Central memory CD8-positive, alpha-beta T cell (primary cell): ENCODE data around the gene ZNF280B.
"Not testable (repeated sequence)": the region's sequence is repeated elsewhere in the genome, so short reads cannot be mapped to it uniquely, and the experiment has no call there.

Experiments used
- ATAC-seq: fragments of 150-1000 bp; cut with Tn5 transposase; replicated peaks from 2 replicates; pipeline ENCODE4 v1.10.0; 2022; ENCODE audit warnings: mild to moderate bottlenecking, moderate FRiP score, moderate number of reproducible peaks; ENCODE audit not compliant: poor library complexity, severe bottlenecking; ENCODE audit errors: extremely low read depth
- DNase-seq, 2 donors: peaks; one replicate each; pipeline ENCODE4 v3.0.0; 2021; ENCODE audit warnings: low spot score in 2 of 2
- H3K27ac Mint-ChIP-seq: one replicate; pipeline ENCODE4 v1.8.0; 2022; ENCODE audit warnings: low read depth, mild to moderate bottlenecking, moderate library complexity, mixed read lengths
- H3K27me3 Mint-ChIP-seq: one replicate; pipeline ENCODE4 v1.8.0; 2022; ENCODE audit warnings: mixed read lengths
- H3K36me3 Mint-ChIP-seq: one replicate; pipeline ENCODE4 v1.8.0; 2022; ENCODE audit warnings: mild to moderate bottlenecking, moderate library complexity, mixed read lengths; ENCODE audit not compliant: insufficient read depth
- H3K4me1 Mint-ChIP-seq: one replicate; pipeline ENCODE4 v1.8.0; 2022; ENCODE audit warnings: mixed read lengths
- H3K4me3 Mint-ChIP-seq: one replicate; pipeline ENCODE4 v1.8.0; 2022; ENCODE audit warnings: mild to moderate bottlenecking, moderate library complexity, mixed read lengths
- H3K9me3 Mint-ChIP-seq: one replicate; pipeline ENCODE4 v1.8.0; 2022; ENCODE audit warnings: mixed read lengths

Gene ZNF280B

GRCh38 chr22:22531770-22532546, 23.4 kb upstream of the ZNF280B start:
- no peaks in the 10 kb centered on the region for H3K9me3 Mint-ChIP-seq
- DNase-seq (no peak), ATAC-seq (no peak)
- no peak overlapping the region for H3K4me3 Mint-ChIP-seq
- peaks cover 23% of the 10 kb centered on the region for H3K27me3 Mint-ChIP-seq
- no peaks in the 10 kb centered on the region for H3K36me3 Mint-ChIP-seq
- H3K4me1 Mint-ChIP-seq, result no peaks in the 10 kb centered on the region
- no peak overlapping the region for H3K27ac Mint-ChIP-seq

GRCh38 chr22:22528780-22529179, 20.2 kb upstream of the ZNF280B start:
- DNase-seq (no peak), ATAC-seq (no peak)
- Mint-ChIP-seq H3K9me3 (no peaks in the 10 kb centered on the region), H3K36me3 (no peaks in the 10 kb centered on the region), H3K4me1 (no peaks in the 10 kb centered on the region), H3K4me3 (no peak overlapping the region), H3K27ac (no peak overlapping the region), H3K27me3 (peaks cover 24% of the 10 kb centered on the region)

- no peak overlapping the region for H3K4me3 Mint-ChIP-seq
- H3K27me3 Mint-ChIP-seq, result peaks cover 34% of the 10 kb centered on the region
- H3K36me3 Mint-ChIP-seq, result no peaks in the 10 kb centered on the region
- H3K4me1 Mint-ChIP-seq, result no peaks in the 10 kb centered on the region
- H3K9me3 Mint-ChIP-seq, result no peaks in the 10 kb centered on the region
- no peak for DNase-seq
- H3K27ac Mint-ChIP-seq, result no peak overlapping the region
- ATAC-seq, result no peak
These were observed 18.8 kb upstream of the ZNF280B start for GRCh38 chr22:22527312-22527711.

DNA sequence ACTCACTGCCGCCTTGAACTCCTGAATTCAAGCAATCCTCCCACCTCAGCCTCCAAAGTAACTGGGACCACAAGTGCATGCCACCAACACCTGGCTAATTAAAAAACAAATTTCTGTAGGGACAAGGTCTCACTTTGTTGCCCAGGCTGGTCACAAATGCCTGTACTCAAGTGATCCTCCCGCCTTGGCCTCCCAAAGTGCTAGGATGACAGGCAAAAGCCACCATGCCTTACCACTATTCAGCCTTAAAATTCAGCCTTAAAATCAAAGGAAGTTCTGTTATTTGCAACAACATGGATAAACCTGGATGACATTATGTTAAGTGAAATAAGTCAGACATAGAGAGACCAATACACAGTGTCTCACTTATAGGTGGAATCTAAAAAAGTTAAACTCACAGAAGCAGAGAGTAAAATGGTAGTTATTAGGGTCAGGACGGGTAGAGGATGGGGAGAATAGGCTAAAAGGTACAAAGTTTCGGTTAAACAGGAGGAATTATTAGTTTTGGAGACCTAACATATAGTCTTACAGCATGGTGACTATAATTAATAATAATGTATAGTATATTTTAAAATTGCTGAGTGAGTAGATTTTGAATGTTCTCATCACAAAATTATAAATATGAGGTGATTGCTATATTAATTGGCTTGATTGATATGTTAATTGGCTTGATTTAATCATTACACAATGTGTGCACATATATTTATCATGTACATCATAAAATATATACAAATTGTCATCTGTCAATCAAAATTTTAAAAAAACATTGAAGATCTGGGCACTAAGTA, 17.8 kb upstream of the ZNF280B start:
- ATAC-seq, result no peak
- Mint-ChIP-seq H3K4me1 (no peaks in the 10 kb centered on the region), H3K9me3 (no peaks in the 10 kb centered on the region), H3K27me3 (peaks cover 43% of the 10 kb centered on the region), H3K27ac (no peak overlapping the region), H3K4me3 (no peak overlapping the region), H3K36me3 (no peaks in the 10 kb centered on the region)
- no peak for DNase-seq

- Mint-ChIP-seq H3K9me3 (no peaks in the 10 kb centered on the region), H3K36me3 (no peaks in the 10 kb centered on the region), H3K4me1 (no peaks in the 10 kb centered on the region), H3K4me3 (no peak overlapping the region), H3K27me3 (peaks cover 57% of the 10 kb centered on the region), H3K27ac (no peak overlapping the region)
- ATAC-seq (no peak), DNase-seq (no peak)
These were observed 15.0 kb upstream of the ZNF280B start for GRCh38 chr22:22523494-22523893.

DNA sequence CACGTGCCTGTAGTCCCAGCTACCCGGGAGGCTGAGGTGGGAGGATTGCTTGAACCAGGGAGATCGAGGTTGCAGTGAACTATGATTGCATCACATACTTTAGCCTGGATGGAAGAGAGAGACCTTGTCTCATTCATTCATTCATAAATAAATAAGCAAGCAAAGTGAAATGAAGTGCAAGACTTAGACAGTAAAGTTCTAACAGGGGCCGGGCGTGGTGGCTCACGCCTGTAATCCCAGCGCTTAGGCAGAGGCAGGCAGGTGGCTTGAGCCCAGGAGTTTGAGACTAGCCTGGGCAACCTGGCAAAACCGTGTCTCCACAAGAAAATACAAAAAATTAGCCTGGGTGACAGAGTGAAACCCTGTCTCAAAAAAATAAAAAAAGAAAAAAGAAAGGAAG, 13.1 kb upstream of the ZNF280B start:
- ATAC-seq (no peak), DNase-seq (no peak)
- Mint-ChIP-seq H3K27ac (no peak overlapping the region), H3K4me3 (no peak overlapping the region), H3K36me3 (no peaks in the 10 kb centered on the region), H3K4me1 (no peaks in the 10 kb centered on the region), H3K9me3 (no peaks in the 10 kb centered on the region), H3K27me3 (peaks cover 65% of the 10 kb centered on the region)

GRCh38 chr22:22520667-22521602, 12.4 kb upstream of the ZNF280B start:
- Mint-ChIP-seq H3K27ac (no peak overlapping the region), H3K27me3 (peaks cover 69% of the 10 kb centered on the region), H3K4me3 (no peak overlapping the region), H3K36me3 (no peaks in the 10 kb centered on the region), H3K4me1 (no peaks in the 10 kb centered on the region), H3K9me3 (no peaks in the 10 kb centered on the region)
- ATAC-seq (no peak), DNase-seq (no peak)

DNA sequence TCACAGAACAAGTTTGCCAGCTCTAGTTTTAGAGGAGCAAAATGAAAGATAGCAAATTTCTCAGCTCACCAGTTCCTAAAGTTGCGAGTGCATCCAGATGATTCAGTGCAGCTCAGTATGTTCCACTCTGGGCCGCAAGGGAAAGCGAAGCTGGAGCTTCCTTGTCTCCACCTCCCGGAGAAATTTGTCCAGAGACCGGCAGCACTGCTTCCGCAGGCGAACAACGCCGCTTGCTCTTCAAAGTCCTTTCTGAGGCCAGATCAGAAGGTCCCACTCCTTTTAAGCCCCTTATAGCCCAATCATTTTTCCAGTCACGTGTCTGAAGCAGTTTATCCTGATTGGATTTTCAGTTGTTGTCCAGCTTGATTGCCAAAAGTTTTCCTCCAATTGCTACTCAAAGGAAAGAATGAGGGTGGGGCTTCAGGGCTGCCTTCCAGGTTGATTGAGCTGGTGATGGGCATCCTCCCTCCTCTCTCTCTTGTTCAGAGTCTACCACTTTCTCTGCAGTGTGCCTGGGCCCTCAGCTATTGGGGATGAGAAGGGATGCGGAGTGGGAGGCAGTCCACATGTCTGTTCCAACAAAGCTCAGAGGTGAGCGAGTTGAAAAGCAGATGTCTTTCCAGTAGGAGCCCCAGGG, 11.6 kb upstream of the ZNF280B start, which contains the start of gene ZNF280A:
Gene ZNF280A, minus strand, starts transcription at position 251 of the 637 bp plus-strand sequence. CDS start 4,640 bp downstream, outside the sequence.
- H3K36me3 Mint-ChIP-seq, result no peaks in the 10 kb centered on the region
- no peak within 1 kb of the TSS for H3K4me3 Mint-ChIP-seq
- peaks cover 69% of the 10 kb centered on the region for H3K27me3 Mint-ChIP-seq
- no peaks in the 10 kb centered on the region for H3K9me3 Mint-ChIP-seq
- DNase-seq (no peak), ATAC-seq (no peak)
- no peaks in the 10 kb centered on the region for H3K4me1 Mint-ChIP-seq
- H3K27ac Mint-ChIP-seq, result no peak within 1 kb of the TSS

DNA sequence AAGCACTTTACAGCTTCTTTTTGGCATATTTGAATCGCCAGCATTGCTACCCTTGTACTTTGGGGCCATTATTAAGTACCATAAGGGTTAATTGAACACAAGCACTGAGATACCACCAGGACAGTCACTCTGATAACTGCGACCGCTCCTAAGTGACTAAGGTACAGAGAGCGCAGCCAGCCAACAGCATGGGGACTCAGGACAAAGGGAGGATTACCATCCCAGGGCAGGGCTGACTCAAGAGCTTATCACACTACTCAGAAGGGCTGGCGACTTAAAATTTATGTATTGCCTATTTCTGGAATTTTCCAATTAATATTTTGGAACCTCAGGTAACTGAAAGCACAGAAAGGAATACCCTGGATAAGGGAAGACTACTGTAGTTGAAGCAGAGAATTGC, 11.0 kb upstream of the ZNF280B start:
- Mint-ChIP-seq H3K4me1 (no peaks in the 10 kb centered on the region), H3K27me3 (peaks cover 69% of the 10 kb centered on the region), H3K27ac (no peak overlapping the region), H3K4me3 (no peak overlapping the region), H3K9me3 (no peaks in the 10 kb centered on the region), H3K36me3 (no peaks in the 10 kb centered on the region)
- no peak for DNase-seq
- ATAC-seq, result no peak

- peaks cover 74% of the 10 kb centered on the region for H3K27me3 Mint-ChIP-seq
These were observed 8.4 kb upstream of the ZNF280B start for GRCh38 chr22:22516992-22517391.

DNA sequence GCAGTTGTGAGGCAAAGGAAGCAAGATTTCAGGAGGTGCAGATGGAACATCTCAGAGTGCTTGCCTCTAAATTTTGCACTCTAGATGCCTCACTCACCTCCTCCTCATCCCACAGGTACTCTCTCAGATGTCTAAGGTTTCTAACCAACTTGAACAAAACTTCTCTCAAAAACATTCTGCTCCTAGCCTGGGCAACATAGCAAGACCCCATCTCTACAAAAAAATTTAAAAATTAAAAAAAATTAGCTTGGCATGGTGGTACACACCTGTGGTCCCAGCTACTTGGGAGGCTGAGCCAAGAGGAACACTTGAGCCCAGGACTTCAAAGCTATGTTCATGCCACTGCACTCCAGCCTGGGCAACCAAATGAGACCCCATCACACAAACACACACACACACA, 7.3 kb upstream of the ZNF280B start:
- ATAC-seq (no peak), DNase-seq (no peak)
- Mint-ChIP-seq H3K27me3 (peaks cover 66% of the 10 kb centered on the region), H3K4me1 (no peaks in the 10 kb centered on the region), H3K27ac (no peak overlapping the region), H3K36me3 (no peaks in the 10 kb centered on the region), H3K4me3 (no peak overlapping the region), H3K9me3 (no peaks in the 10 kb centered on the region)

More at GRCh38 chr22:22516992-22517391, 8.4 kb upstream of the ZNF280B start:
- Mint-ChIP-seq H3K4me3 (no peak overlapping the region), H3K4me1 (no peaks in the 10 kb centered on the region), H3K36me3 (no peaks in the 10 kb centered on the region), H3K9me3 (no peaks in the 10 kb centered on the region), H3K27ac (no peak overlapping the region)
- DNase-seq, result no peak
- no peak for ATAC-seq

DNA sequence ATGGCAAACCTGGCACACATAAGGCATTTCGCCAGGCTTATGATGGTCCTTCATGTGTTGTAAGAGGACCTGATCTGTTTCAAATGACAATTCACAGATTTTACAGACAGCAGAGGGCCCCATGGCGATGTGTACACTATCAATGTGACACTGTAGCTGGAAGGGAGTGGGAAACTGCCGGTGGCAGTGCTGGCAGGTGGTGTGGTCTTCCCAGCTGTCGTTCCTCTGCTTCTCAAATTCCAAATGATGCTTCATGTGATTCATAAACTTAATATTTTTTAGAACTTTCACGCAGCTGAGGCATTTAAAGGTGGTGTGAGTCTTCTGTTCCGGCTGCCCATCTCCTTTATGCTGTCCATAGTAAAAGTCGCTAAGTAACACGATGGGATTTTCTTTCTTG, 5.9 kb upstream of the ZNF280B start:
- H3K4me3 Mint-ChIP-seq, H3K36me3 Mint-ChIP-seq, ATAC-seq, H3K27ac Mint-ChIP-seq, H3K9me3 Mint-ChIP-seq, H3K4me1 Mint-ChIP-seq, DNase-seq: not testable (repeated sequence)
- peaks cover 55% of the 10 kb centered on the region for H3K27me3 Mint-ChIP-seq
